HG03439 (cell line): Measurements from ENCODE around the gene MAGI2.
"Not testable (repeated sequence)": the region's sequence is repeated elsewhere in the genome, so short reads cannot be mapped to it uniquely, and the experiment has no call there.

Source experiments
- ATAC-seq: cut with Tn5 transposase; IDR thresholded peaks from one replicate; pipeline ENCODE4 v1.9.1; 2021; ENCODE audit warnings: mild to moderate bottlenecking, moderate library complexity; ENCODE audit not compliant: unreplicated experiment

The MAGI2 gene

DNA sequence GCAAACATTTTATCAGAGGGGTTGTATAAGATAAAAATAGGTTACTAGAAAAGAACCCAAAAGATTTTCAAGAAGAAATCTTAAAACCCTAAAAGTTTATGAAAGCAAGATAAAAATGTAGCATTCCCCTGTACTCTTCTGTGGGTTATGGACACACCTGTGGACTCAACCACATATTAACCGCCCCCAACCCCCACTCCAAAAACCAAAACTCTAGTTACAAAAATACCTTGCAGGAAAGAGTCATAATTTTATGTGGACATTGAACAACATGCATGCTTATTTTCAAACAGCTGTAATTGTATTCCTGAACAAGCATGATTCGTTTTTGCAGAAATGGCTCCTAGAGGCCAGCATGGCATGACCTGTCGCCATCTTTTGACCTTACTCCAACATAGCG, 1188.0 kb downstream of the MAGI2 start:
- no peak for ATAC-seq

DNA sequence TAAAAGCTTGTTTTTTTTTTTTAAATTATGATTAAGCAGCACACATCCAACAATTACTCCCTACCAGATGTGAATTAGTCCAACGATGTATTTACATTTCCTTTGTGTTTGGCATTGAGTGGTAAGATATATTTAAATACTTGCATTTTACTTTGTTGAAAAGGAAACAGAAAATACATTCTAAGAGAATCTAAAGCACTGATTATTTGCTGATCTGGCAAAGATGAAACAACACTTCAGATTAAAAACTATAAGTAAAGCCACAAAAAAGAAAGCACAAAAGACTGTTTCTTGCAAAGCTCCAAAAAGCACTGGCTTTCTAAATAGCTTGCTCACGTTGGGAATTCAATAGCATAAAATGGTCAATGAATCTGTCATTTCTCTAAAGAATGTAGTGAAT, 1188.4 kb downstream of the MAGI2 start:
- no peak for ATAC-seq

DNA sequence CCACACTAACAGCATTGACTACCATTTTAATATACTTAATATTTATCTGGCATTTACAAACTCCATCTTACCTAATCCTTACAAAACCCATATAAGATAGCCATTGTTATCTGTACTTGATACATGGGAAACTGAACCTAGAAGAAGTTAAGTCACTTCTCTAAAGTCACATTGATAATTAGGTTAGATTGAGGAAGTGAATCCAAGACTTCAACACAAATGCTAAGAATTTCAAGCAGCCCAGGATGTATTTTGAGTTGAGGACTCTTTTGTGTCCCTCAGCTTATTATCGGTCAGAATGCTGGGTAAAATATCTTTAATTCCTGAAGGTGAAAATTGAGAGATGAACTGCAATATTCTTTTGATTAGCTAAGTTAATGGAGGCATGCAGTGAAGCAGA, 1189.4 kb downstream of the MAGI2 start:
- no peak for ATAC-seq

DNA sequence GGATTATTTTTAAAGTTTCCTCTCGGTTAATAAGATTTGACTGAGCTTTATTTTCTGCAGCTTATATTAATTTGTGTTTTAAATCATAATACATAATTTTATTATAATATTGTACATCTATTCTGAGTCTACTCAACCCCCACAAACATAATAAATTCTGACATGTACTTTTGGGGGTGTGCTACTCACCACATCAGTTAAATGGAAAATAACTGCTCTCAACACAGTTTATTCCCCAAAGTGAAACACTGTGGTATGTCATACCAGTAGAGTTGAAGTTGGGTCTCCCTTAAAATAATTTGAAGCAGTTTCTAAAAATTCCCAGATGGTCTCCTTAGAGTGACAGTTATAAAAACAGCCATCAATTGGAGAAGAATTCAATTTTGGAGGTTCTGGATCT, 1191.7 kb downstream of the MAGI2 start:
- no peak for ATAC-seq

DNA sequence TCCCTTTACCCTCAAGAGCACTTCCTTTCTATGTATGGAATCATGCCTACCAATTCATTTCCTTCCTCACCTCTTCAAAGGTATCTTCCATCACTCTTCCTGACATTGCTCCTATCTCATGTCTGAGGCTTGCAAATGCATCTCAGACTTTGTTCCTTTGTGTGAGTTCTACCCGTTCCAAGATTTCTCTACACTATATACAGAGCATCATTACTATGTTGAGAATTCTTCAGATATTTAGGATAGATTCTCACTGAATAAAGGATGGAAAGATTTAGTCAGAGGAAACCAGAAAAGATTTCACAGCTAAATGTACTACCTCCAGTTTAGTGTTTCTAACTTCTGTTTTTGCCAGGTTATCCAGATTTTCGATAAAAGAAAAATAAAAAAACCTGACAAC, 1192.2 kb downstream of the MAGI2 start:
- no peak for ATAC-seq

DNA sequence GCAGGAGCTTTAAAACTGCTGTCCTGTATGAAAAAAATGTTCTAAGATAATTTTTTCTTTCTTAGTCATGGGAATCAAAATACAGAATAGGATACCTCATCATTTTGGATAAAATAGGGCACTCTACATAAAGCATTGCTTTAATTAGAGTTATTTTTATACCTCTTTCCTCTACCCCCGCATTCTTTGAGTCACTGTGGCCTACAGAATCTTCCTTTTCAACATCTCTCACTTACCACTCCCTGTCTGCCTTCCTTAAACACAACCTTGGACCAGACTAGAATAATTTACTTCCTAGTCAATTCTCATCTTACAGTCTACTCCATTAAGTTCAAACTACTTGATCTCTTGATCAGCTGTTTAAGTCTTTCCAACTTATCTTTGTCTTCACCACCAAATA, 1192.6 kb downstream of the MAGI2 start:
- ATAC-seq = no peak

DNA sequence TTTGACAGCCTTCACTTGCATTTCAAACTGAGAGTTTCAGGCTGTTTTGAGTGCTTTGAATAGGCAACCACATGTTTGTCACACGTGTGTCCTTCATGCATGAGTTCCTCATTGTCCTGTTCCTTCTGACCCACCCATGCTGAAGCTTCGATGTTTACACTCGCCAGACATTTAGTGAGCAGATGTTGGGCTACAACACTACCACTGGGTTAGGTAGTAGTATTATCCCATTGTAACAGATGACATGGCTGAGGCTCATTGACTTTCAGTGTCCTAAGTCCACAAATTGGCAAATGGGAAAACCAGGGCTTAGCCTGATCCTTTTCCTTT, 1198.8 kb downstream of the MAGI2 start:
- ATAC-seq = no peak

DNA sequence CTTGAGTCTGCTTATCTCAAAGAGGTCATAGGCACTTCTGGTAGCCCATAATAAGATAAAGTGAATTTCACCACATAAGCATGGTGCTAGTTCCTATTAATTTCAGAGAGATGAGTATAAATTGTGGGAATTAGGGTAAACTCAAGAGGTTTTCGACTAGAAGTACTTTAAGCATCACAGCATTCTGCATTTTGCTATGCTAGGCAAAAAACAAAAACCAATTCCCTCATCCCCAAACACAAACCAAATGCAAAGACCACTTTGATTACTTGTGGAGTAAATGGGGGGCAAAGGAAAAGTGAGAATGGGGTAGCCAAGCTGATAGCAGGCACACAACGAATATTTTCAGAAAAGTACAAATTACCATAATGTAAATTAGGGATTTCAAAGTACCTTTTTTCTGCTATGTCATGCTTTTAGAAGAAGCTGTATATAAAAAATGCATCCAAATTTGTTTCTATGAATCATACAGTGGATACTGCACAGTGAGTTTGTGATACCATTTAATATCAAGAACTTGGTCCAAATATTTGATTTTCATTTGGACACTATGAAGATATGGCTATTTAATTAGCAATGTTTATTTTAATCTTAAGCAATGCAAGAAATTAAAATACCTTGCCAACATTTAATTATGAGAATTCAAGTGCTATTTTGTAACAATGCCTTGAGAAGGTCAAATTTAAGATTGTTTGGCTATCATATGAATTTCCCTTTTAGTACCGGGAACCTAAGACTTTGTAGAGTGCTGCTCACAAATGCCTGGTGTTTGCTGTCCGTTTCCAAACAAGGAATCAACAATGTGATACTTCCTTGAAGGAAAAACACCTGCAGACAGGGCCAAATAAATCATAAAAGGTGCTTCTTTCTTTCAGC, 1199.4 kb downstream of the MAGI2 start:
- ATAC-seq = no peak

DNA sequence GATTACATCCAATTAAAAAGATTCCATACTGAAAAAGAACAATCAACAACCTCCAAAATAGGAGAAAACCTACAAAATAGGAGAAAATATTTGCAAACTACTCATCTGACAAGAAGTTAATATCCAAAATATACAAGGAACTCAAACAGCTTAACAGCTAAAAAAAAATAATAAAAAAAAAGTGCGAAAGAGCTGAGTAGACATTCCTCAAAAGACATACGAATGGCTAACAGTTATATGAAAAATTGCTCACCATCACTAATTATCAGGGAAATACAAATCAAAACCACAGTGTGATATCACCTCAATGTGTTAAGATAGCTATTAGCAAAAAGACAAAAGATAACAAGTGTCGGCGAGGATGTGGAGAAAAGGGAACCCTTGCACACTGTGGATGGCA, 1204.6 kb downstream of the MAGI2 start:
- ATAC-seq = no peak

DNA sequence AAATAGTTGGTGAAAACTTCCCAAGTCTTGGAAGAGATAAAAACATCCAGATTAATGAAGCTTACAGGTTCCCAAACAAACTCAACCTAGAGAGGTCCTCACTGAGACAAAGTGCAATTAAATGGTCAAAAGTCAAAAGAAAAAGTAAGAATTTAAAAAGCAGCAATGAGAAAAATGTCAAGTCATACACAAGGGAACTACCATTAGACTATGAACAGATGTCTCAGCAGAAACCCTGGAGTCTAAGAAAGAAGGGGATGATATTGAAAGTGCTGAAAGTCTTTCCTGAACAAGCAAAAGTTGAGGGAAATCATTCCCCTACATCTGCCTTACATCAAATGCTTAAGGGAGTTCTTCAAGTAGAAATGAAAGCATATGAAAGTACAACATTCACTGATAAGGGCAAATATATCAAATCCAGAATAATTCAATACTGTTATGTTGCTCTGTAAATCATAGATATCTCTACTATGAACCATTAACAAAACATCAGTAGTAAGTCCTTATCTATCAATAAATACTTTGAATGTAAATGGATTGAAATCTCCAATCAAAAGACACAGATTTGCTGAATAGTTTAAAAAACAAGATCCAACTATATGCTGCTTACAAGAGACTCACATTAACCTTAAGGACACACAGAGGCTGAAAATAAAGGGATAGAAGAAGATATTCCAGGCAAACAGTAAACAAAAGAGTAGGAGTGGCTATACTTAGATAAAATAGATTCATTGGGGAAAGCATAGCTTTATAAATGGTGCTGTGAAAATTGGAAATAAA, 1205.4 kb downstream of the MAGI2 start:
- ATAC-seq = no peak

DNA sequence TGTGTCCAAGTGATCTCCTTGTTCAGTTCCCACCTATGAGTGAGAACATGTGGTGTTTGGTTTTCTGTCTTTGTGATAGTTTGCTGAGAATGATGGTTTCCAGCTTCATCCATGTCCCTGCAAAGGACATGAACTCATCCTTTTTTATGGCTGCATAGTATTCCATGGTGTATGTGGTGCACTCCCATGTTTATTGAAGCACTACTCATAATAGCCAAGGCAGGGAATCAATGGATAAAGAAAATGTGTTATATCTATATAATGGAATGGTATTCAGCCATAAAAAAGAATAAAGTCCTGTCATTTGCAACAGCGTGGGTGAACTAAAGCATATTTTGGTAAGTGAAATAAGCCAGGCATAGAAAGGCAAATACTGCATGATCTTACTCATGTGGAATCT, 1213.3 kb downstream of the MAGI2 start:
- ATAC-seq = not testable (repeated sequence)

DNA sequence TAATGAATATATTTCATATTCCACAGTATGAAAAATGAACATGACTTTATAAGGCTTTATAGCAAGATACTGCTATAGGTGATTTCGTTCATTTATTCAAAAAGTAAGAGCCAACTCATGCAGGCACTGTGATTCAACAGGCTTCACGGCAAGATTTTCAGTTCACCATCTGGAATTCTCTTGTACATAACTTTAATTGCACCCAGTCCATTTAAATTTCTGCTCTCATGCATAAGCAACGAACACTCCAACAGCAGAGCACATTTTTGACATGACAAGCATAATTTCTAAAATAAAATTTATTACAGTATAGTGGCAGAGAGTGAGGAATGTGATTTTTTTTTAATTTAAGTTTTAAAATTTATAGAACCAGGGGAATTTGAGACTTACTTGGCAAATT, 1218.8 kb downstream of the MAGI2 start:
- ATAC-seq = no peak

DNA sequence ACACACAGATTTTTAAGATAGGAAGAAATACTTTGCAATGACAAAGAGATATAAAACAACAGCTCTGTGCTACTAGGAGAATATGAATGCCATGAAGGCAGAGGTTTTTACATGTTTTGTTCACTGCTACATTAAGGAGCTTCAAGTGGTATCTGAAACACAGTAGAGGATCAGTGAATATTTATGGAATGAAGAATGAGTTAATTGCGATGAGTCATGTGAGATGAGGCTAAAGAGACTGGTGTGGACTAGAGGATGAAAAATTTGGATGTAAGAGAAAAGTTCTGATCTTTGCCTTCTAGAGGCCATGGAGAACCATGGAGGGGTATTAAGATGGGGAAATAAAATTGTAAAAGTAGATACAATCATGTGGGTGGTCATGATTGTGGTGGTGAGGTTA, 1220.7 kb downstream of the MAGI2 start:
- ATAC-seq = no peak

DNA sequence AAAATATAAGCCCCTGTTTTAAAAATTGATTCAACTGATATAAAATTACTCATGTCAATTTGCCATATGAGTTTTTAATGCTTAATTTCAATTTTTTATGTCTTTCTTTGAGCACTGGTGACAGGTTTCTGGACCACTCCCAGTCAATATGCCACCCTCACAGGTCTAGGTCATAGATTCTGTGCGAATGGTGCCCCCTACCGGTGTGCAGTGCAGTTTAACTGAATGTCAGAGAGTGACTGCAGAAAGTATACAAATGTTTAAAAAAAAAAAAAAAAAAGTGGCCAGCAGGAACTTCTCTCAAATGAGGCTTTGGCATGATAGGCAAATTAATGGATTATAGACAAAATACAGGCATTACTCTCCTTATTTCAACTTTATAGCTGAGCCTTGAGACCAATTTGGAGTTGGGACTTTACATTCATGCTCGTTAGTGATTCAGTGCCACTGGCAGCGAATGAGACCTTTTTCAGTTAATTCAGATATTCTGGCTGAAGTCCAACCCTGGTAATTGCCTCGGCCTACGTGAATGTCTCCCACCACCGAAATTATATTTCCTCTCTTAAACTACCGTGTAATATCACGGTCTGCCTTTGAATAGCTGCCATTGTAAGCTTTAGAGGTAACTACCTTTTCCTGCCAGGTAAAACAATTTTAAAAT, 1227.3 kb downstream of the MAGI2 start:
- no peak for ATAC-seq

DNA sequence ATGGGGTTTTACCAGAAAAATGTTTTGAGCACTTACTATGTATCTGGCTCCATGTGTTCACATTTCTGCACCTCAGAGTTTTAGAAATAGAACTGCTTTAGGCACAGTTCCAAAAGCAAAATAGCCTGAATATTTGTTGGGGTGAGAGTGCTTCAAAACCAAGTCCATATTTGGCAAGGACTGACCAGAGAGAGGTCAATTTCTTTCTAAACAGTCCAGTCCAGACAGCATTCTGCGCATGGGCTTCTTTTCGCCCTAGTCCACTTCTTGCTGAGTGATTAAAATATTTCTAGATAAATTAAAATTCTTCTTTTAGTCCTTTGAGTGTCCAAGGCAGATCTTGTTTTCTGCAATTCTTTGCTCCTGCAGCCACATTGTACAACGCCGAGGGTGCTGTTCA, 1227.9 kb downstream of the MAGI2 start:
- no peak for ATAC-seq

DNA sequence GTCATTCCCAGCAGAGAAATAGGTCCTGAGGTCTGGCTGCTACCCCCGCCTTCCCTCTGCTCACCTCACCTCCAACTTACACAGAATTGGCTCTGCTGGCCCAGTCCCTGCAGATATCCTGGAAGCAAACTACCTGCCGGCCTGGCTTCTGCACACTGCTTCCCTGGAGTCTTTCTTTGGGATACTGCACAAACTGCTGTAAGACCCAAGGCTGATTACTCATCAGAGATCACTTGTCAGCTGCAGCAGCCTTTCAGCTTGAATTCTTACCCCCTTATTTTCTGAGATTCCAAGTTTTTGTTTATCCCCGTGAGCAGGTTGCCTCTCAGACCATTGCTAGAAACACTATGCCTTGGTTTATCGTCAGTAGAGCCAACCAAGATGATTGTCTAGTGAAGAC, 1228.5 kb downstream of the MAGI2 start:
- no peak for ATAC-seq

DNA sequence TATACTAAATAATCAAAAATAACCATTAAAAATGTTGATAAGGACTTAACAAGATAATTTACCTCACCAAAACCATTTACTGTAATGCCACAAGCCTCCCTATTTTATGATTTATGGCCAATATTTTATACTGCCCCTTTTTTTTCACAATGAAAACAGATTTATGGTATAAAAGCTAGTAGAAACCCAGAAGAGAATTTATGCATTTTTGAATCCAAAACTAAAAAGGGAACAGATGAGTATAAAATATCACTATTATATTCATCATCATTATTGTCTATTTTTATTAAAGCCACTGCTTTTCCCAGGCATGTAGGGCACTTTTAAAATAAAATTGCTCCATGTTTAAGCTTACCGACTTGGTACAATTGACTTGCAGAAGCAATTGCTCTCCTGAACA, 1229.9 kb downstream of the MAGI2 start:
- ATAC-seq = no peak

DNA sequence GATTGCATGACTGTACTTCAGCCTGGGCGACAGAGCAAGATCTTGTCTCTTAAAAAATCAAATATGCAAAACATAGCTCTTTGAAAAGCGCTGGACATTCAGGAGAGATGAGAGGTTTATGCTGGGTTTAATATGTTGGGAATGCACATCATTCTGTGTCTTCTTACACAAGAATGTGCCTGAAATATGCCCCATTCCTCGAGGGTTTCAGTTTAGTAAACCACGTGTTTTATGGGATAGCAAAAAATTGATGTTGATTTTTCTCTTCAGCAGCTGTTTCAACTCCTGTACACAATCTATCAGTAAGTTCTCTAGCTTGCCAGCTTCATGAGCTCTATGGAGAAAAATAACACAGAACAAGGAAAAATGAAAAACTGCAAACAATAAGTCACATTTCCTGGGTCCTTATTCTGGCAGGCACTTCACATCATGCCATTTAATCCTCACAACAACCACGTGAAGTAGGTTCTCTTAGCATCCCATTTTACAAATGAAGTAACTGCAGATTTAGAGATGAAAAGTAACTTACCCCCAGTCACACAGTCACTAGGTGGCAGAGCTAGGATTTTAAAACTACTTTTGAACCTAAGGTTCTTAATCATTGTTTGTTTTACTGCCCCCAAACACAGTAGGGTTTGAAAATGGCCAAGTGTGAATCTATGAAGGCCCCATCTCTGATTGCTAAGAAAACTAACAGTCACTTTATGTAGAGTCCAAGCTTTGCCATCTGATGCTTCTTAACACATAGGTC, 1231.3 kb downstream of the MAGI2 start:
- ATAC-seq = no peak

DNA sequence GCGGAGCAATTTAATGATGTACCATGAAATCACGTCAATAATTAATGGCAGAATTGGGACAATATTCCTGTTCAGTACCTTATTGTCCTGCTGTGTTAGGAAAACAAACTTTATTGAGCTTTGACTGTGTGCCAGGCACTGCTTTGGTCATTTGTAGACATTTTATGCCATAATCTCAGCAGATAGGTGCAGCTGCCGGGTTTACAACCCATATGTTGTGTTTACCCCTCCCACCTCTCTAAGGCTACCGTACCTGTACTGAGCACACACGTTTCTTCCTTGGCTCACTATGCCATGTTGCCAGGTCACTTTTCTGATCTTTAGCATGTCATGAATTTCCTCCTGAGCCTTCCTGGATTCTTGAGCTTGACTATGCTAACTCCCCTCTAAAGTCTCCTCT, 1232.7 kb downstream of the MAGI2 start:
- no peak for ATAC-seq

DNA sequence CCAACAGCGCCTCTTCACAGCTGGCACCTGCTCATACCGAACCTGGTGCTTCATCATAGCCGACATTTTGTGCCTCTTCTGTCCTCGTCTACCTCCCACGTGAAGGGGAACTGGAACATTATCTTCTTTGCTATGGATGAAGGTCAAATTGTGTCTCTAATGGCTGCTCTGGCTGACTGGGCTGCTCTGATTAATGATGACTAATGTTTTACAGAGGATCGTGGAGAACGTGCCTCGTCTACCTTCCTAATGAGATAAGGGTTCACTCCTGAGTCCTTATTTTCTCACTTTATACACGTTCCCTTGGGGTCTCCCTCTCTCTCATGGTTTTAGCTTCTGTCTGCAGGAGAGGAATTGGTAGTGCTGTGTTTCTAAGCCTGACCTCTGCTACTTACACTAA, 1234.6 kb downstream of the MAGI2 start:
- ATAC-seq = no peak

DNA sequence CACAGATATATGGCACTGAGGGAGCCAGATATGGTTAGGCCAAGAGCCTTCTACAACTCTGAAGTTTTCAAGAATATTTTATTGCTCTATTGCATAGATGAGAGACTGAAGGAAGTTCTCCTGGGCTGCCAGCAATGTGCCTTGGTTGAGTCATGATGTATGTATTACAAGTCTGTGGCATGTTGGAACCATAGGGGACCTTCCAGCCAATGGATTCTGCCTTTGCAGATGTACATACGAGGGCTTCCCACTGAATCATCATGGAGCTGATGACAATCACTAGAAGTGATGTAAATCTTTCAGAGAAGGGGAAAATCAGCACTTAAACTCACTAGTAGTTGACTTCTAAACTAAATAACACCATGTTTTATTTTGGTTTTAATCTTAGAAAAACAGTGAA, 1235.4 kb downstream of the MAGI2 start:
- no peak for ATAC-seq
